HUES48 (cell line): ENCODE measurements around the gene ARHGAP6.

Source experiments
- H3K27ac ChIP-seq: one replicate; pipeline ENCODE4 v1.7.0; 2013; ENCODE audit warnings: low read depth, low read length, inconsistent platforms
- H3K27me3 ChIP-seq: 2 replicates; pipeline ENCODE4 v1.6.1; 2013; ENCODE audit warnings: mild to moderate bottlenecking, low read length; ENCODE audit not compliant: control insufficient read depth, insufficient read depth
- H3K36me3 ChIP-seq: 2 replicates; pipeline ENCODE4 v1.6.1; 2013; ENCODE audit warnings: low read length; ENCODE audit not compliant: control insufficient read depth, insufficient read depth
- H3K4me1 ChIP-seq: 2 replicates; pipeline ENCODE4 v1.6.1; 2013; ENCODE audit warnings: mild to moderate bottlenecking, low read length; ENCODE audit not compliant: control insufficient read depth, insufficient read depth
- H3K4me3 ChIP-seq: 2 replicates; pipeline ENCODE4 v1.5.1; 2013; ENCODE audit warnings: mild to moderate bottlenecking, low read depth, low read length
- H3K9ac ChIP-seq: 2 replicates; pipeline ENCODE4 v1.6.1; 2013; ENCODE audit warnings: mild to moderate bottlenecking, low read depth, low read length, moderate library complexity
- H3K9me3 ChIP-seq: 2 replicates; pipeline ENCODE4 v1.6.1; 2013; ENCODE audit warnings: low read length; ENCODE audit not compliant: control insufficient read depth, insufficient read depth

The ARHGAP6 gene

GRCh38 chrX:11461201-11462001 lies 204.3 kb downstream of the ARHGAP6 start:
- Histone ChIP-seq H3K4me1 (no peaks in the 10 kb centered on the region), H3K27ac (no peak overlapping the region), H3K9me3 (no peaks in the 10 kb centered on the region), H3K27me3 (no peaks in the 10 kb centered on the region), H3K4me3 (no peak overlapping the region), H3K9ac (no peak overlapping the region), H3K36me3 (no peaks in the 10 kb centered on the region)

DNA sequence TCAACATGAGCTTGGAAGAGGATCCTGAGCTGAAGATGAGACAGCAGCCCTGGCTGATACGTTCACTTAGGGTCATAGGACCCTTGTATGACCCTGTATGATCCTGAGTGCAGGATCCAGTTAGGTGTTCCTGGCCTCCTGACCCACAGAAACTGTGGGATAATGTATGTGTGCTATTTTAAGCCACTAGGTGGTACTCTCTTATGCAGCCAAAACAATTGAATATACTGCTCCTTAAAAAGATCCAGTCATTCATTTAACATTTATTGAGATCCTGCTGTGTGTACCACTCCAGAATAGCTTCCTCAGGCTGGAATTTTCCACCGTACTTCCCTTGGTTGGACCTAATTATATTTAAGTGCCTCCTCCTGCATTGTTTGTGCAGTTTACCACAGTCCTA lies 205.4 kb downstream of the ARHGAP6 start:
- H3K27ac ChIP-seq: no peak overlapping the region
- no peak overlapping the region for H3K9ac ChIP-seq
- no peaks in the 10 kb centered on the region for H3K9me3 ChIP-seq
- no peak overlapping the region for H3K4me3 ChIP-seq
- no peaks in the 10 kb centered on the region for H3K4me1 ChIP-seq
- H3K27me3 ChIP-seq: no peaks in the 10 kb centered on the region
- H3K36me3 ChIP-seq: no peaks in the 10 kb centered on the region

DNA sequence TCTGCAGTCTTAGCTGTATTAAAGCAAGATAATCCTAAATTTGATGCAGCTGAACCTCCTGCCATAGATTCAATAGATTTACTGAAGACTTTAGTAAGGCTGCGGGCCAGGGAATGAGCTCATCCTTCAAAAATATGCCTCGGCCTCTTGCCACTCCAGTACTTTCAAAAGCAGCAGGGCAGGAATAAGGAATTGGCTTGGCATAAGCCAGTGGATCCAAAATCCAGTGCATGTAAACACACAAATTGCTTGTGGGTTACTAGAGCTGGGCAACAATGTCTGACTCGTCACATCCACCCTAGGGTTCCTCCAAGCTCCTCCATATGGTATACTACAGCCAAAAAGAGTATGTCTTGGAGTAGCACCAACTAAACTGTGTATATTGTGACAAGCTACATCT lies 207.6 kb downstream of the ARHGAP6 start:
- no peaks in the 10 kb centered on the region for H3K9me3 ChIP-seq
- H3K27me3 ChIP-seq: no peaks in the 10 kb centered on the region
- no peaks in the 10 kb centered on the region for H3K4me1 ChIP-seq
- no peaks in the 10 kb centered on the region for H3K36me3 ChIP-seq
- H3K27ac ChIP-seq: no peak overlapping the region
- no peak overlapping the region for H3K9ac ChIP-seq
- no peak overlapping the region for H3K4me3 ChIP-seq

- Histone ChIP-seq H3K4me1 (no peaks in the 10 kb centered on the region), H3K27ac (no peak overlapping the region), H3K4me3 (no peak overlapping the region), H3K36me3 (no peaks in the 10 kb centered on the region), H3K9ac (no peak overlapping the region), H3K27me3 (no peaks in the 10 kb centered on the region), H3K9me3 (no peaks in the 10 kb centered on the region)
Measured at GRCh38 chrX:11451151-11451550, 214.6 kb downstream of the ARHGAP6 start.

- Histone ChIP-seq H3K27ac (no peak overlapping the region), H3K36me3 (no peaks in the 10 kb centered on the region), H3K27me3 (no peaks in the 10 kb centered on the region), H3K9ac (no peak overlapping the region), H3K4me1 (no peaks in the 10 kb centered on the region), H3K4me3 (no peak overlapping the region), H3K9me3 (no peaks in the 10 kb centered on the region)
Measured at GRCh38 chrX:11450354-11450753, 215.4 kb downstream of the ARHGAP6 start.

DNA sequence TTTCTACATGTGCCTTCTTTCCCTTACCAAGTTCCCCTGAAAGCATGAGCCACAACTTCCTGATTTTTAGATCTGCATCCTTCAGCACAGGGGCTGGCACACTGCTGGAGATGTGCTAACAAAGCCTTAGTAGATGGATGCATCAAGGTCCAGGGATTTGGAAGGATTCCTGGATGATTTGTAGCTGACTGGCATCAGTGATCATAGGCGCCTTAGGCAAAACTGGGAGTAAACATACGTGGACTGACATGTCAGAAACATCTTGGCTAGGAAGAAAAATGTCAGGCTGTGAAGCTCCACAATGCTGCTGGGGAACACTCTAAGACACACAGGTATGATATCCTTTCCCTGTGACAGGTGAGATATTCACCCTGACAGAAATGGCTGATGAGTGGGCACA lies 216.1 kb downstream of the ARHGAP6 start:
- H3K9me3 ChIP-seq: no peaks in the 10 kb centered on the region
- H3K4me1 ChIP-seq: no peaks in the 10 kb centered on the region
- no peak overlapping the region for H3K27ac ChIP-seq
- H3K36me3 ChIP-seq: no peaks in the 10 kb centered on the region
- H3K4me3 ChIP-seq: no peak overlapping the region
- no peaks in the 10 kb centered on the region for H3K27me3 ChIP-seq
- no peak overlapping the region for H3K9ac ChIP-seq

DNA sequence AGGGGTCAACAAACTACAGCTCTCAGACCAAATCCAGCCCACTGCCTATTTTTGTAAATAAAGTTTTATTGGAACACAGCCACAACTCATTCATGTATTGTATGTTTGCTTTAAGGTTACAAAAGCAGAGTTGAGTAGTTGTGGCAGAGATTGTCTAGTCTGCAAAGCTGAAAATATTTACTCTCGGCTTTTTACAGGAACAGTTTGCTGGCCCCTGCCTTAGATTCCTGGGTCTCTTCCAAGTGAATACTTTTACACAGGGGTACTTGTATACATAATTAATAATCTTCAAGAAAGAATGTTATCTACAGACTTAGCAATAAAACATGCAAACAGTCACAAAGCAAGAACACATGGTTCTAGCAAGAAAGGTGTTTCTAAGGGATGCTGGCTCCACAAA lies 218.3 kb downstream of the ARHGAP6 start:
- Histone ChIP-seq H3K27me3 (no peaks in the 10 kb centered on the region), H3K4me1 (no peaks in the 10 kb centered on the region), H3K36me3 (no peaks in the 10 kb centered on the region), H3K27ac (no peak overlapping the region), H3K4me3 (no peak overlapping the region), H3K9ac (no peak overlapping the region), H3K9me3 (no peaks in the 10 kb centered on the region)

GRCh38 chrX:11446949-11447348 lies 218.8 kb downstream of the ARHGAP6 start:
- Histone ChIP-seq H3K9me3 (no peaks in the 10 kb centered on the region), H3K36me3 (no peaks in the 10 kb centered on the region), H3K4me1 (no peaks in the 10 kb centered on the region), H3K27me3 (no peaks in the 10 kb centered on the region), H3K9ac (no peak overlapping the region), H3K4me3 (no peak overlapping the region), H3K27ac (no peak overlapping the region)

- Histone ChIP-seq H3K9me3 (no peaks in the 10 kb centered on the region), H3K27ac (no peak overlapping the region), H3K4me1 (no peaks in the 10 kb centered on the region), H3K4me3 (no peak overlapping the region), H3K27me3 (no peaks in the 10 kb centered on the region), H3K36me3 (no peaks in the 10 kb centered on the region), H3K9ac (no peak overlapping the region)
Measured at GRCh38 chrX:11446336-11446735, 219.4 kb downstream of the ARHGAP6 start.

GRCh38 chrX:11445540-11445939 lies 220.2 kb downstream of the ARHGAP6 start:
- no peaks in the 10 kb centered on the region for H3K4me1 ChIP-seq
- H3K9me3 ChIP-seq: no peaks in the 10 kb centered on the region
- H3K27ac ChIP-seq: no peak overlapping the region
- no peaks in the 10 kb centered on the region for H3K36me3 ChIP-seq
- no peak overlapping the region for H3K4me3 ChIP-seq
- H3K9ac ChIP-seq: no peak overlapping the region
- H3K27me3 ChIP-seq: no peaks in the 10 kb centered on the region

DNA sequence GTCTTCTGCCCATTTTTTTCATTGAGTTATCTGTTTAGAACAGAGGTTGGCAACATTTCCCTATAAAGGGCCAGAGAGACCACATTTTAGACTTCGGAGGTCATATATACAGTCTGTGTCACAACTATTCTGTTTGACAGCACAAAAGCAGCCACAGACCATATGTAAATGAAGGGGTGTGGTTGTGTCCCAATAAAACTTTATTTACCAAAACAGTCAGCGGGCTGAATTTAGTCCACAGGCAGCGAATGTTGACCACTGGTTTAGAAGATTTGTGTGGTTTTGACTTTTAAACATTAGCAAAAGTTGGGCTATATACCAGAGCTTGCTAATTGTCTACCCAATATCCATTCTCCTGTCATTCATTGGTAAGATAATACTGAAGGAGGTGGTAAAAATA lies 221.7 kb downstream of the ARHGAP6 start:
- H3K36me3 ChIP-seq: no peaks in the 10 kb centered on the region
- no peak overlapping the region for H3K4me3 ChIP-seq
- H3K9ac ChIP-seq: no peak overlapping the region
- H3K27me3 ChIP-seq: no peaks in the 10 kb centered on the region
- no peak overlapping the region for H3K27ac ChIP-seq
- no peaks in the 10 kb centered on the region for H3K4me1 ChIP-seq
- no peaks in the 10 kb centered on the region for H3K9me3 ChIP-seq
